HG03175 (cell line): Measurements from ENCODE around the gene PTPRN2.

Experiments used
- ATAC-seq: cut with Tn5 transposase; IDR thresholded peaks from one replicate; pipeline ENCODE4 v1.9.1; 2021; ENCODE audit warnings: mild to moderate bottlenecking, moderate library complexity; ENCODE audit not compliant: unreplicated experiment

PTPRN2 gene

DNA sequence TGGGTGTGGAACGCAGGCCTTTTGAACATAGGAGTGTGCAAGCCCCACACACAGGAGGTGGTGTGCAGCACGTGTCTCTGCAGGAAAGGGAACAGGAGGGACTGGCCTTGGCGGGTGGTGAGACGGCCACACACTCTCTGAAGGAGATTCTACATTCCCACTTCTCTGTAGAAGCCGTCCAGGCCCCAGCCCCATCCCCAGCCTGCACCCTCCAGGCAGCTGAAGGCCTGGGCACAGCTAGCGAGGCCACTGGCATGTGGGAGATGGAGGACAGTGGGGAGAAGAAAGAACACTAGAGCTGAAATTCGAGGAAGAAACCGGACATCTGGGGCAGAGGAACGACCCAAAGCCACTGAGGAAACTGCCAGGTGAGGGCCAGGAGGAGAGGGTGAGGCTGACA is 743.5 kb downstream of the PTPRN2 start:
- ATAC-seq, result no peak

DNA sequence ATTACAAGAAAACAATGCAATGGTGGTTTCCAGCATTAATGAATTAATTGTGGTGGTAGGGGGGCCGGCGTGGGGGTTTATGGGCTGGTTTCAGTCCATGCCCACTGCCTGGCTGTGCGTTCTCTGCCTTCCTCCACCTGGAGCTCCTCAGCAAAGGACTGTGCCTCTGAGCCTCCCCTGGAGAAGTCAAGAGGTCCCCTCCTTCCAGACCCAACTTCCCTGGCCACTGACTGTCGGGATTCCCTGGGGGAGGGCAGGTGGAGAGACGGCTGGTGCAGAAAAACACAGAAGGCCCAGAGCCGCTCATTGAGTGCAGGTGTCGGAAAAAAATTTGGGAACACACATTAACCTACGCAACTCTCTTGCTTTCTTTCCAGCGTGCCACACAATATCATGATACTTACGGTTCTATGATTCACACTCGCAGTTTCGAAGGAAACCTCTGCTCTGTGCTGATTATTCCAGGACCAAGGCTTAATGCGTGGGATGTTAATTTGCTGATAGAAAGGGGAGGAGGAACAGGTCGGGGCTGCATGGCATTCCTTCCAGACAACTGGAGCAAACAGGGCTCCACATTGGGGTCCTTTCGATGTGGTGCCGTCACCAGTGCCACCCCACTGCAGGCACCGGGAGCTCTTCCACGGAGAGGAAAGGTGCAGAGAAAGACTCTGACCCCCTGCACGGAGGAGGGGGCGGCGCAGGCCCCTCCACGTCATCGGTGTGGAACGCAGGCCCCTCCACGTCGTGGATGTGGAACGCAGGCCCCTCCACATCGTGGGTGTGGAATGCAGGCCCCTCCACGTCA is 744.1 kb downstream of the PTPRN2 start:
- no peak for ATAC-seq

DNA sequence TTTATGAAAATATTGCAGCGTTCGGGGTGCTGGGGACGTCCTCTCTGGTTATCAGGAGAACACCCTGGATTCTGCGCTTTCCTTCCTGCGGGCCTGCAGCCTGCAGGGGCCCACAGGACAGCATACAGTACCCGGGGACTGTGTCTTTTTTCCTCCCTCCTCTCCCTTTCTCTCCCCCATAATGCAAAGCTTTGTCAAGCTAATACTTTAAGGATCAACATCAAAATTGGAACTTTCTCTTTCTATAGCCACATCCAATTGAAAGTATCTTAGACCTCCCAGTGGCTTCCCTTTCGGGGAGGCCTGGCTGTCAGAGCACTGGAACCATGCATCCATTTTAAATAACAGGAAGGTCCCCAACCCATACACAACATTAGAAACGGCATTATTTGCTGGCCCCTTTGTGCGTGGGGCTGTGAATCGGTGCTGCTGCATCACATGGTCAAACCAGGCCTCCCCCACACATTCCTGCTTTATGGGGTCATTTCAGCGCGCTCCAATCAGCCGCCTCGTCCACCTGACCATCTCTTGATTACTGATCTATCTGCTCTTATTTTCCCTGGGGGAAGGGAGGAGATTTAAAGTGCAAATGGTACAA is 745.8 kb downstream of the PTPRN2 start:
- ATAC-seq, result no peak

DNA sequence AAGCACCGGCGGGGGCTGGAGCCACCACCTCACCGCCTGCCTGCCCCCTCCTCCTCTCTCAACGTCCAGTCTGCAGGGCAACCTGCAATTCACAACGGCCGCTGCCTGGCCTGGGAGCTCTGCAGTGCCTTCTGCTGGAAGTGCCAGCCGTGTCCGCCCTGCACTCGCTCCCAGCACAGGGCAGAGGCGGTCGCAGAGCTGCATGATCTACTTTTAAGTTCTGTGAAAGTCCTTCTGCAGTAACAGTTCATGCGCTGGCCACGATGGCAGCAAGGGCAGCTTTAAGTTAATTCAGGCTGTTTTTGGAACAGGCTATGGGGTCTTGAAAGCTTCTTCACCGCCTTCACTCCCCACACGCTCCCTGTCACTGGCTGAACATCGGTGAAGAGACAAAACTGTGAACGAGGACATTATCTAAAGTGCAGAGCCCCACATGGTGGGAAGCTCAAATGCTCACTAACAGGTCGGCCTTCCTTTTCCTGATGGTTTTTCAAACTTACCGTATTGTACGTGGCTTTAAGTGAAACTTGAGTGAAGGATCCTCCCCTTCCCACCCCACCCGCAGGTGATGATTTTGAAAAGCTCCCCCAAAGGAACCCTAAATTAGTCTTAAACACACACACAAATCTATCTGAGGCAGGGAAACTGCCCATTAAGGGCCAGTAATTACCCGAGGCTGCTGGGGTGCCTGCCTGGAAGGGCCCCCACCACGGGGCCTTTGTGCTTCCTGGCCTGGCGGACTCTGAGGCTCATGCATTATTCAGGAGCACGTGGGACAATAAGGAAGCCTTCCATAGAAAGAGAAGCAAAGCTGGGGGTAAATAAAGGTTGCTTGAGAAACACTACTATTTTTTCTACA is 746.5 kb downstream of the PTPRN2 start:
- ATAC-seq, result no peak

DNA sequence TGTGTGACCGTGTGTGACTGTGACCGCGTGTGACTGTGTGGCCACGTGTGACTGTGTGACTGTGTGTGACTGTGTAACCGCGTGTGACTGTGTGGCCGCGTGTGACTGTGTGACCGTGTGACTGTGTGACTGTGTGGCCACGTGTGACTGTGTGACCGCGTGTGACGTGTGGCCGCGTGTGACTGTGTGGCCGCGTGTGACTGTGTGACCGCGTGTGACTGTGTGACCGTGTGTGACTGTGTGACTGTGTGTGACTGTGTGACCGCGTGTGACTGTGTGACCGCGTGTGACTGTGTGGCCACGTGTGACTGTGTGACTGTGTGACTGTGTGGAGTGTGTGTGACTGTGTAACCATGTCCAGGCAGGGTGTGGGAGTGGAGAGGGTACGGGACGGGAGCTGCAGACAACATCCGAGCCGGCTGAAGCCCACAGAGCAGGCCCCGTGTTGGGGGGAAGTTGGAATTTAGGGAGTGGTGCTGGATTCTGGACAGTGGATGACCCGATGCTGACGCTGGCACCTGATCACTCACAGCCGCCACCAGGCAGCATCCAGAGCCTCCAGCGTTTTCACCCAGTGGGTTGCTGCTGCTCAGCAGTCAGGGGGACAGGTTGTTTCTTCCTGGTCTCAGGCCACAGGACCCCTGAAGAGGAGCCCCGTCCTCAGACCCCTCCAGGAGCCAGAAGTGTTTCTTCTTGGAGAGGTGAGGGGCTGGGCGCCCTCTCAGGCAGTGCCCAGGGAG is 747.3 kb downstream of the PTPRN2 start:
- ATAC-seq, result no peak

DNA sequence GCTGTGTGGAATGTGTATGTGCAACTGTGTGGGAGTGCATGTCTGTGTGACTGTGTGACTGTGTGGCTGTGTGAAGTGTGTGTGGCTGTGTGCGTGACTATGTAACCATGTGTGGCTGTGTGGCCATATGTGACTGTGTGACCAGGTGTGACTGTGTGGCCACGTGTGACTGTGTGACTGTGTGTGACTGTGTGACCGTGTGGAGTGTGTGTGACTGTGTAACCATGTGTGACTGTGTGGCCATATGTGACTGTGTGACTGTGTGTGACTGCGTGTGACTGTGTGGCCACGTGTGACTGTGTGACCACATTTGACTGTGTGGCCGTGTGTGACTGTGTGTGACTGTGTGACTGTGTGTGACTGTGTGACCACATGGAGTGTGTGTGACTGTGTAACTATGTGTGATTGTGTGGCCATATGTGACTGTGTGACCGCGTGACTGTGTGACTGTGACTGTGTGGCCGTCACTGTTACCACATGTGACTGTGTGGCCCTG is 747.9 kb downstream of the PTPRN2 start:
- no peak for ATAC-seq

DNA sequence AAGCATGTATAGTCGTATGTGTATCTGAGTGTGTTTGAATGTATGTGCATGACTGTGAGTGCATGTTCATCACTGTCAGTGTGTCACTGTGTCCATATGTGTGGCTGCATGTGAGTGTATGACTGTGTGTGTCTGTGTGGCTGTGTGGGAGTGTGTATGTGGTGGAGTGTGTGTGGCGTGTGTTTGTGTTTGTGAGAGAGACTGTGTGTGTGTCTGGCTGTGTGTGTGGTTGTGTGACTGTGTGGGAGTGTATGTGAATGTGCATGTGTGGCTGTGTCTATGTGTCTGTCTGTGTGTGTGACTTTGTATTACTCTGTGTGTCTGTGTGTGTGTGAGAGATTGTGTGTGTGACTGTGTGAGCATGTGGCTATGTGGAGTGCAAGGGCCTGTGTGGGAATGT is 748.4 kb downstream of the PTPRN2 start:
- ATAC-seq, result no peak

DNA sequence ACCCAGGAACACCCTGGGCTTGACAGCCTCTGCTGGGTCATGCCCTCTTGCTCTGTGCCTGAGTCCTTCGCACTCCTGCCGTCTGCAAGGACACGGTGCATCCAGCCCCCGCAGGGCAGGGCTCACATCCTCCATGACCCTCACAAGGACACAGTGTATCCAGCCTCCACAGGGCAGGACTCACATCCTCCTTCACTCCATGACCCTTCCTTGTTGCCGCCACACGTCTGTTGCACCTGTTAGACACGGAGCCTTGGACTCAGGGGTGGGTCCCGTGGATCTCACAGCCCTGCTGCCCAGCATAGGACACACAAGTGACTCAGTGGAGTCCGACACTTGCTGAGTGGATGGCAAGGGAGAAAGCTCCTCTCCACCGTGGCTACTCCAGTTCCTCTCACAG is 750.1 kb downstream of the PTPRN2 start:
- no peak for ATAC-seq

DNA sequence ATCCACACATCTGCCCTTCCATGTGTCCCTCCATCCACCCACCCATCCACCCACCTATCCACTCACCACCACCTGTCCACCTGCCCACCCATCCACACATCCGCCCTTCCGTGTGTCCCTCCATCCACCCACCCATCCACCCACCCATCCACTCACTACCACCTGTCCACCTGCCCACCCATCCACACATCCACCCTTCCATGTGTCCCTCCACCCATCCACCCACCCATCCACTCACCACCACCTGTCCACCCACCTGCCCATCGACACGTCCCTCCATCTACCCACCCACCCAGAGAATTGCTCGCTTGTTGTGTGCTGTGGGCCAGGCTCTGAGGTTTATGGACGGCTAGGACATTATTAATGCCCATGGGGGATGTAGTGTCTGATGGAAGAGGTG is 750.6 kb downstream of the PTPRN2 start:
- ATAC-seq, result no peak

DNA sequence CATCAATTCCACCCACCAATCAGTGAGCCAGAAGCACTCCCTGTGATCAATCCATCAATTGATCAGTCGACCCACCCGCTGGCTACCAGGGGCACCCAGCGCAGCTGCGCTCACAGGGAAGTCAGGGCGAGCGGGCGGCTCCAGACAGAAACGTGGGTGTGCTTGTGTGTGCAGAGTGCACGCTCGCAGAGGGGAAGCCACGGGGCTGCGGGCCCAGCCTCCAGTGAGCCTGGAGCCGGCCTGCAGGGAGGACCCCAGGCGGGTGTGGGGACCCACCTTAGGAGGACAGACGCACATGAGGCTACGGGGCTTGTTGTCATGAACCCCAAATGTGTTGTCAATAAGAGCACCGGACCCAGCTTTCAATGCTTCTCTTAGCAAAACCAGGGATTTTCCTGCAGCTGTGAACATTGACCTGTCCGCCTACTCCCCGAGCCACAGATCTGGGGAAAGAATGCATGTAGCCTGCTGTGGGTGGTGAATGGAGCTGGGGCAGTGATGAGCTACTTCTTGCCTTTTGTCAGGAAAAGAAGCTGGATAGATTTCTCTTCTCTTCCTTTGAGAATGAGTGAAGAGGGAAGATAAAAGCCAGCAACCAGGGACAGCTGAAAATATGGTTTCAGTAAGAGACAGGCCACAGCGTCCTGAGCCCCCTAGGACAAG is 753.0 kb downstream of the PTPRN2 start:
- ATAC-seq, result no peak

DNA sequence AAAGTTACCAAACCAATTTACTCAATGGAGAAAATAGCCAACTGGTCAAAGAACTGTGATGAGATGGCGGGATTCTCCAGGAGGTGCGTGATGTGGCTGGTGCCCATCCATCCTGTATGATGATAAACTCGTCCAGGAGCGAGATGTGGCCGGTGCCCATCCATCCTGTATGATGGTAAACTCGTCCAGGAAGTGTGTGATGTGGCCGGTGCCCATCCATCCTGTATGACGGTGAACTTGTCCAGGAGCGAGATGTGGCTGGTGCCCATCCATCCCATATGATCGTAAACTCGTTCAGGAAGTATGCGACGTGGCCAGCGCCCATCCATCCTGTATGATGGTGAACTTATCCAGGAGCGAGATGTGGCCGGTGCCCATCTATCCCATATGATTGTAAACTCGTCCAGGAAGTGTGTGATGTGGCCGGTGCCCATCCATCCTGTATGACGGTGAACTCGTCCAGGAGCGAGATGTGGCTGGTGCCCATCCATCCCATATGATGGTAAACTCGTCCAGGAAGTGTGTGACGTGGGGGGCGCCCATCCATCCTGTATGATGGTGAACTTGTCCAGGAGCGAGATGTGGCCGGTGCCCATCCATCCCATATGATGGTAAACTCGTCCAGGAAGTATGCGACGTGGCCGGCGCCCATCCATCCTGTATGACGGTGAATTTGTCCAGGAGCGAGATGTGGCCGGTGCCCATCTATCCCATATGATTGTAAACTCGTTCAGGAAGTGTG is 754.6 kb downstream of the PTPRN2 start:
- no peak for ATAC-seq

DNA sequence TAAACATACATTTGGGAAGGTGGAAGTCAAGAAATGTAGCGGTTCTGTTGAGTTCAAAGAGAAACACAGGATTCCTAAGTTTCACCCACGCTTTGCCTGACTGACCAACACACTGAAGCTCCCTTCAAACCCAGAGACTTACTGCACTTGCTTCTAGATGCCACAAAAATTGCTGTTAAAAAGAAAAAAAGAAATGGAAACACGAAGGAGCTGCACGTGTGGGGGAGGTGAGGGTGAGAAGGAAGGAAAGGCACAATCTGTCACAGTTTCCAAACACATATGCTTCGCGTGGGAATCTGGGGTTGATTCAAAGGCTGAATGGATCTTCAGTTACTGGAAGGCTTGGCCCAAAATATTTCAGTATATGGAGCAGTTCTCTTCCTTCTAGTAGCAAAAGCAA is 755.2 kb downstream of the PTPRN2 start:
- ATAC-seq, result no peak

DNA sequence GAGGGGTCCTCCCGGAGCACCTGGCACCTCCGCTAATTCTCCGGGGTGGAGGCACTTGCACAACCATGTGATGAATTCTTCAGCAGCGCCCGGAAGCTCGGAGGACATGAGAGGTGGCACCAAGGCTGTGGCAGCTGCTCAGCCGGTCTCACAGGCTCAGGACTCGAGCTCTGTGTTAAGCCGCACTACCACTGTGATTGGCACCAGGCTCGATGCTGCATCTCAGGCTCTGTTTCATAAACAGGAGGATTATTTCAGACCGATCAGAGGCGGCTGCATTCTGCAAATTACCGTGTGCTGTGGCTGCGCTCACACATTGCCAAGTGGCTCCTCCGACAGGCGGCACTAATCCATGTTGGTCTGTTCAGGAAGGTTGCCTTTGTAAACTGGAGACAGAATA is 755.6 kb downstream of the PTPRN2 start:
- no peak for ATAC-seq

DNA sequence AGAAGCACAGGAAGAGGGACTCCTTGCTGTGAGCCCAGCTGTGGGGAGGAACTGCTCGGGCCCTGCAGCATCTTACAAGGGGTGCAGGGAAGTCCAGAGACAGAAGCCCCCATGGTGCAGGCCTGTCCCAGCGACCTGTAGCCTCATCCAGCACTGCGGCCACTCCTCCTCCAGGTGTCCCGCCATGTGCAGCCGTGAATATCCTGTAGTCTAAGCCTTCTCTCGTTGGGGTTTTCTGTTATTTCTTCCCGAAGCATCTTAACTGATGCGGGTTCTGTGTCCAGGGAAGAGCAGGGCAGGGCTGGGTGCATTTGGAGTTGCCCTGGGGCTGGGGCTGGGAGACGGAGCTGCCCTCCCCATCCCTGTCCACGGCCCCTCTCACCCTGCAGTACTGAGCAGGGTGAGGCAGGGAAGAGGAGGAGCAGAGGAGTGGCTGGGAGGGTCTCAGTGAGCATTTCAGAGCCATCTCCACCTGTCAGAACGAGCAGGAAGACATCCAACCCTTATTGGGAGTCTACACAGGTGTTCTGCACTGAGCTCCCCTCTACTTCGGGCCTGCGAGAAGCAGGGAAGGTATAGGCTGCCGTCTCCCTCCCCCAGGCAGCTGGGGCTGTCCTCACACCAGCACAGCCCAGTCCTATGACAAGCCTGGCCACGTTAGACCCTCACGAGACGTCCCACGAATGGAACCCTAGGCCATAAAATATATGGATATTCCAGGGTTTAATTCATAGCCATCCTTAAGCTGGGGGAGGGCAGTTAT is 756.3 kb downstream of the PTPRN2 start:
- ATAC-seq, result no peak

DNA sequence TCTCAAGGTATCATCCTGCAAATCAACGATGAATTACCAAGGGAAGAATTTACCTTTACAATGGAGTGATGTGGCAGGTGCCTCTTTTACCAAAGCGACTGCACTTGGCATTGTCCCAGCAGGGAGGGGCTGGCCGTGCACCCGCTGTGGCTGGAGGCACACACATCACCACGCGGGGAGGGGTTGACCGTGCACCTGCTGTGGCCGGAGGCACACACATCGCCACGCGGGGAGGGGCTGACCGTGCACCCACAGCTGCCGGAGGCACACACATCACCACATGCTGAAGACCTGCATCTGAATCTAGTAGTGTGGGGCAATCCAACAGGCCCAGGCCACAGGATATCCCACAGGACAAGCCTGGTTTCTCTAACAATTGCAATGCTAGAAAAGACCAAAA is 757.3 kb downstream of the PTPRN2 start:
- no peak for ATAC-seq

DNA sequence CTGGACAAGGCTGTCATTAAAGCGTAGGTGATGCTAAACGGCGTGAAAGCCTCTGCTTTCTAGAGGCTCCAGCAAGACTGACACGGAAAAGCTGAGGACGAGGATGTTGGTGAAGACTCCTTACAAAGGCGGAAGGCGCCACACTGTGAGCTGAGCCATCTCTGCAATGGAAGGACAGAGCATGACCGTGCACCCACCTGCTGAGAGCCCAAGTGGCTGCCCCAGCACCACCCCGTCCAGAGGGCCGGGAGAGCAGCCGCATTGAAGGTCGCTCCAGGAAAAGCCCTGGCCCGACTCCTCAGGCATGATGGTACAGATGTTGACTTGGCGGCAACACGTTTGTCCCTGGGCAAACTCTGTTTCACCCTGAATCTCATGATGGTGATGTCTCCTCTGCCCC is 758.1 kb downstream of the PTPRN2 start:
- no peak for ATAC-seq

DNA sequence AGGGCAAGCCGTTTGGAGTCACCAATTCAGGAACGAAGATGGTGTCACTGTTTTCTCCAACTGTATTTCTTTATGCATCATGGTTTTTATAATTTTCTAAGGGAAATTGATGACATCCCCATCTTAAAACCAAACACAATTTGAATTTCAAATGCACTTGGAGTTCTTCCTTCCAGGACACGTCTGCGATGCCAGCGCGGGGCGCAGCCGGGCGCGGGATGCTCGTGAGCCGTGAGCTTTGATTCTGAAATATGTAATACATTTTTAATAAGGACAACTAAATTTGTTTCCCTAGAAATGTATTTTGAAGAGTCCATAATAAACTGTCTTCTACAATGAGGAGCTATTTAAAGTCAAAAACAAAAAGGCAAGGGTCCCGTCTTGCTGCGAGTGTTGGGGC is 758.7 kb downstream of the PTPRN2 start:
- ATAC-seq, result no peak

DNA sequence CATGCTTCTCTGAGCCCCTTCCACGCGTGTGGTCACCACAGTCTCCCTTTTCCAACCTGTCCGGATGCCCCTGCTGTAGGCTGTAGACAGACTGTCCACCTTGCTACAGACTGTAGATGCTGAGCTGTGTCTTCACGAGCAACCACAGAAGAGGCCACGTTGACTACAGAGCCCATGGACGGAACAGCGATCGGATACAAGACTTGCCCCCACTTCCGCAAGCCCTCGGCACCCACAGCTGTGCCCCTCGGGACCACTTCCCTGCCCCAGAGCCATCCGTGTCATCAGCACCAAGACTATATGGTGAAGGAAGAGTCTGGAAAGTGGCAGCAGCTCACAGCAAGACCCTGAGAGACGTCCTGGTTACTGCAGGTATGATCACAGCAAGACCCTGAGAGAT is 759.4 kb downstream of the PTPRN2 start:
- ATAC-seq, result no peak

DNA sequence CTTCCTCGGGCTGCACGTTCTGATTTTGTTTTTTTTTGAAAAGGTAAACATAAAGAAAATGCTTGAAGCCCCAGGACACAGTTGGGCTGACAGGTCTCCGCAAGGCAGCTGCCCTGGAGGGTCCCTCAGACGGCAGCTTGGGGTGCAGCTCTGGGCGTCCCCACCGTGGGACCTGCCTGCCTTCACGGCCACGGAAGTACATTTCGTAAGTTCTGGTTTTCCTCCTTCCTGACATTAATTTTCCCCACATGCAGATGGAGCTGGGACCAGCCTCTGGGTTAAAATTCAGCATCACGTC is 759.8 kb downstream of the PTPRN2 start:
- ATAC-seq, result no peak
